Measurements from ENCODE around the gene RXFP1.

- TF ChIP-seq POLR2A (IDR thresholded peaks at IDR 0.05) (no peak), CTCF (IDR thresholded peaks at IDR 0.05) (no peak)
These were observed 123.1 kb downstream of the RXFP1 start for GRCh38 chr4:158644760-158645159.

Measured in adrenal gland (tissue), 5 donors.